PC-9 (cell line): Measurements from ENCODE around the gene NAB2. TPM values are rescaled to one million over a fixed set of nuclear protein-coding genes. Genes with fewer than 3 reads are reported as not detected.

Experiments used
- BruUV-seq: library from RNA; stranded (reverse); fragments of 400-500 nt; replicated peaks from 2 replicates; lab custom pipeline; 2021; lab: Mats Ljungman, UMichigan
- CTCF ChIA-PET: fragments of 300-600 bp; sonication (Branson Sonifier 250); formaldehyde crosslinking; loops from one replicate; lab custom pipeline; 2022; ENCODE audit warnings: antibody characterized with exemption; lab: Charles Lee
- POLR2A ChIA-PET: fragments of 300-600 bp; sonication (Branson Sonifier 250); formaldehyde crosslinking; loops from one replicate; lab custom pipeline; 2022; ENCODE audit warnings: antibody characterized with exemption; ENCODE audit not compliant: unreplicated experiment; lab: Charles Lee
- DNase-seq, 2 experiments: peaks; one replicate each; pipeline versions ENCODE4 v3.0.0 to v3.0.0-alpha.2; 2015 to 2022; ENCODE audit warnings: mixed read lengths in 1 of 2
- H2AFZ ChIP-seq: fragments of 200-600 bp; sonication (generic); 2 replicates; pipeline ENCODE4 v1.8.1; 2017; ENCODE audit warnings: antibody characterized with exemption
- H3F3A ChIP-seq: fragments of 200-600 bp; sonication (generic); 2 replicates; pipeline ENCODE4 v1.8.1; 2017; ENCODE audit warnings: antibody characterized with exemption, mild to moderate bottlenecking, low read depth; ENCODE audit not compliant: insufficient read depth
- H3K27ac ChIP-seq: fragments of 200-600 bp; sonication (generic); 2 replicates; pipeline ENCODE4 v1.6.1; 2016; ENCODE audit warnings: mixed run types
- H3K27me3 ChIP-seq: fragments of 200-600 bp; sonication (generic); 2 replicates; pipeline ENCODE4 v1.6.1; 2016; ENCODE audit warnings: low read depth, mixed run types; ENCODE audit not compliant: insufficient read depth
- H3K36me3 ChIP-seq: fragments of 200-600 bp; sonication (generic); 2 replicates; pipeline ENCODE4 v1.6.1; 2016; ENCODE audit warnings: low read depth, mixed run types
- H3K4me1 ChIP-seq: fragments of 200-600 bp; sonication (generic); replicated peaks from 2 replicates; pipeline ENCODE4 v1.6.1; 2016; ENCODE audit warnings: mixed run types; ENCODE audit not compliant: insufficient read depth
- H3K4me2 ChIP-seq: fragments of 200-600 bp; sonication (generic); 2 replicates; pipeline ENCODE4 v1.6.1; 2017; ENCODE audit warnings: mixed run types
- H3K4me3 ChIP-seq: fragments of 200-600 bp; sonication (generic); 2 replicates; pipeline ENCODE4 v1.6.1; 2016; ENCODE audit warnings: mixed run types
- H3K79me2 ChIP-seq: fragments of 200-600 bp; sonication (generic); 2 replicates; pipeline ENCODE4 v1.6.1; 2017; ENCODE audit warnings: low read depth, mixed run types
- H3K9me2 ChIP-seq: fragments of 200-600 bp; sonication (generic); 2 replicates; pipeline ENCODE4 v1.8.1; 2017; ENCODE audit warnings: mild to moderate bottlenecking; ENCODE audit not compliant: insufficient read depth
- H3K9me3 ChIP-seq: fragments of 200-600 bp; sonication (generic); 2 replicates; pipeline ENCODE4 v1.8.1; 2016; ENCODE audit warnings: low read depth; ENCODE audit not compliant: insufficient read depth
- H4K20me1 ChIP-seq: fragments of 200-600 bp; sonication (generic); 2 replicates; pipeline ENCODE4 v1.8.1; 2017; ENCODE audit not compliant: insufficient read depth
- CTCF ChIP-seq: fragments of 200-600 bp; sonication (generic); conservative IDR thresholded peaks from 2 replicates; pipeline ENCODE4 v1.6.1; 2017; ENCODE audit warnings: mixed run types, antibody characterized with exemption, mild to moderate bottlenecking, moderate library complexity
- EZH2 ChIP-seq: fragments of 200-600 bp; sonication (generic); IDR thresholded peaks from 2 replicates; pipeline ENCODE4 v1.8.0; 2017; ENCODE audit warnings: antibody characterized with exemption, low read depth
- intact Hi-C: fragments of 100-400 bp; cut with micrococcal nuclease; formaldehyde crosslinking; loops from one replicate; pipeline ENCODE4 v1.10.0; 2022; ENCODE audit not compliant: unreplicated experiment
- total RNA-seq: library from RNA; stranded (reverse); gene quantifications from 2 replicates; pipeline ENCODE4 v1.2.3, GENCODE V29; 2021

Gene NAB2
- total RNA-seq, 1 experiment from 2014 or later, result 13.8 TPM

GRCh38 chr12:57063991-57064685 is 24.8 kb upstream of the NAB2 start:
- Histone ChIP-seq H3K79me2 (no peaks in the 10 kb centered on the region), H3K4me2 (no peak overlapping the region), H3K4me1 (no peaks in the 10 kb centered on the region), H3K27ac (no peak overlapping the region), H3K4me3 (no peak overlapping the region), H4K20me1 (no peaks in the 10 kb centered on the region; the same call in 1 of the 2 replicates), H2AFZ (no peak overlapping the region), H3F3A (peaks cover 9% of the 10 kb centered on the region; the same call in 1 of the 2 replicates), H3K27me3 (no peaks in the 10 kb centered on the region), H3K9me2 (no peaks in the 10 kb centered on the region), H3K36me3 (no peaks in the 10 kb centered on the region), H3K9me3 (no peaks in the 10 kb centered on the region)
- TF ChIP-seq CTCF (no peak), EZH2 (no peak)
- ChIA-PET POLR2A (interaction anchor here (0.6 kb wide), 1 partner anchor 109 kb away, joined by 3 read pairs; no protein-coding TSS in a partner anchor), CTCF (no interaction called here)
- no TSS peak for BruUV-seq
- DNase-seq, result no peak
- intact Hi-C loops, result no loop called here

- peaks cover 5% of the 10 kb centered on the region; the same call in 1 of the 2 replicates for H3K36me3 ChIP-seq
Measured at GRCh38 chr12:57066245-57066644, 22.7 kb upstream of the NAB2 start.

GRCh38 chr12:57069523-57069922 is 19.4 kb upstream of the NAB2 start:
- no peak overlapping the region for H3K27ac ChIP-seq

More at GRCh38 chr12:57066245-57066644, 22.7 kb upstream of the NAB2 start:
- no peaks in the 10 kb centered on the region; the same call in 1 of the 2 replicates for H4K20me1 ChIP-seq
- CTCF ChIA-PET, result no interaction called here
- intact Hi-C loops, result no loop called here
- H3K27ac ChIP-seq, result no peak overlapping the region
- H3K79me2 ChIP-seq, result no peaks in the 10 kb centered on the region
- BruUV-seq, result no TSS peak
- peaks cover 14% of the 10 kb centered on the region; the same call in 1 of the 2 replicates for H3F3A ChIP-seq
- no peaks in the 10 kb centered on the region for H3K4me1 ChIP-seq
- no peak for TF ChIP-seq EZH2
- TF ChIP-seq CTCF, result no peak
- POLR2A ChIA-PET, result no interaction called here
- H3K9me2 ChIP-seq, result no peaks in the 10 kb centered on the region
- H3K9me3 ChIP-seq, result no peaks in the 10 kb centered on the region
- H3K4me2 ChIP-seq, result no peak overlapping the region
- H3K4me3 ChIP-seq, result no peak overlapping the region
- no peaks in the 10 kb centered on the region for H3K27me3 ChIP-seq
- no peak for DNase-seq
- H2AFZ ChIP-seq, result no peak overlapping the region

More at GRCh38 chr12:57069523-57069922, 19.4 kb upstream of the NAB2 start:
- Histone ChIP-seq H3K9me2 (no peaks in the 10 kb centered on the region), H2AFZ (no peak overlapping the region), H3K36me3 (peaks cover 5% of the 10 kb centered on the region; the same call in 1 of the 2 replicates), H4K20me1 (no peaks in the 10 kb centered on the region), H3K4me1 (no peaks in the 10 kb centered on the region), H3F3A (peaks cover 13% of the 10 kb centered on the region; the same call in 1 of the 2 replicates), H3K79me2 (no peaks in the 10 kb centered on the region), H3K27me3 (no peaks in the 10 kb centered on the region), H3K4me3 (no peak overlapping the region), H3K4me2 (no peak overlapping the region), H3K9me3 (no peaks in the 10 kb centered on the region)
- DNase-seq, result peak; percentile 31 to 60
- no TSS peak for BruUV-seq
- POLR2A ChIA-PET, result interaction anchor here (0.6 to 1.2 kb wide), 5 partner anchors 10 to 554 kb away, joined by 3 to 19 read pairs (median 5); partner anchors contain the start of gene STAT6
- CTCF ChIA-PET, result interaction anchor here (0.6 to 1.4 kb wide), 10 partner anchors 9 to 383 kb away, joined by 3 to 25 read pairs (median 4); partner anchors contain the start of genes LRP1, SHMT2 and STAT6
- TF ChIP-seq EZH2, result no peak
- TF ChIP-seq CTCF, result peak; percentile 81
- intact Hi-C loops, result loop anchor here (1.0 to 2.0 kb wide), 3 partner anchors 43 to 114 kb away; no protein-coding TSS in a partner anchor
